ENCODE results near the gene COBLL1.

COBLL1 gene

GRCh38 chr2:164705412-164706167, 136.0 kb downstream of the COBLL1 start:
- in situ Hi-C loops (cut with HindIII; ENCODE audit: low pct_ligation_motif_present, low pct_unique_long_range_greater_than_20kb, low sequenced_read_pairs), result no loop called here
- DNase-seq, result no peak

GRCh38 chr2:164703915-164704706, 137.5 kb downstream of the COBLL1 start:
- in situ Hi-C loops (cut with HindIII; ENCODE audit: low pct_ligation_motif_present, low pct_unique_long_range_greater_than_20kb, low sequenced_read_pairs), result no loop called here

GRCh38 chr2:164701565-164701964, 140.1 kb downstream of the COBLL1 start:
- in situ Hi-C loops (cut with HindIII; ENCODE audit: low pct_ligation_motif_present, low pct_unique_long_range_greater_than_20kb, low sequenced_read_pairs), result no loop called here
- no peak for DNase-seq

More at GRCh38 chr2:164703915-164704706, 137.5 kb downstream of the COBLL1 start:
- no peak for DNase-seq

- no peak for DNase-seq
- in situ Hi-C loops (cut with HindIII; ENCODE audit: low pct_ligation_motif_present, low pct_unique_long_range_greater_than_20kb, low sequenced_read_pairs), result no loop called here
Measured at GRCh38 chr2:164700390-164700789, 141.2 kb downstream of the COBLL1 start.

- in situ Hi-C loops (cut with HindIII; ENCODE audit: low pct_ligation_motif_present, low pct_unique_long_range_greater_than_20kb, low sequenced_read_pairs), result no loop called here
- peak; percentile 60 for DNase-seq
Measured at GRCh38 chr2:164697688-164698461, 143.7 kb downstream of the COBLL1 start.

GRCh38 chr2:164696634-164697033, 145.0 kb downstream of the COBLL1 start:
- no peak for DNase-seq
- in situ Hi-C loops (cut with HindIII; ENCODE audit: low pct_ligation_motif_present, low pct_unique_long_range_greater_than_20kb, low sequenced_read_pairs), result no loop called here

GRCh38 chr2:164694275-164694695, 147.3 kb downstream of the COBLL1 start:
- DNase-seq, result no peak
- in situ Hi-C loops (cut with HindIII; ENCODE audit: low pct_ligation_motif_present, low pct_unique_long_range_greater_than_20kb, low sequenced_read_pairs), result no loop called here

GRCh38 chr2:164693834-164694233, 147.8 kb downstream of the COBLL1 start:
- DNase-seq, result no peak
- in situ Hi-C loops (cut with HindIII; ENCODE audit: low pct_ligation_motif_present, low pct_unique_long_range_greater_than_20kb, low sequenced_read_pairs), result no loop called here

GRCh38 chr2:164693390-164693789, 148.2 kb downstream of the COBLL1 start:
- in situ Hi-C loops (cut with HindIII; ENCODE audit: low pct_ligation_motif_present, low pct_unique_long_range_greater_than_20kb, low sequenced_read_pairs), result no loop called here
- no peak for DNase-seq

- DNase-seq, result no peak
- in situ Hi-C loops (cut with HindIII; ENCODE audit: low pct_ligation_motif_present, low pct_unique_long_range_greater_than_20kb, low sequenced_read_pairs), result no loop called here
Measured at GRCh38 chr2:164692958-164693357, 148.7 kb downstream of the COBLL1 start.

GRCh38 chr2:164692114-164692513, 149.5 kb downstream of the COBLL1 start:
- in situ Hi-C loops (cut with HindIII; ENCODE audit: low pct_ligation_motif_present, low pct_unique_long_range_greater_than_20kb, low sequenced_read_pairs), result no loop called here
- no peak for DNase-seq

- in situ Hi-C loops (cut with HindIII; ENCODE audit: low pct_ligation_motif_present, low pct_unique_long_range_greater_than_20kb, low sequenced_read_pairs), result no loop called here
- DNase-seq, result no peak
Measured at GRCh38 chr2:164691346-164691887, 150.2 kb downstream of the COBLL1 start.

- in situ Hi-C loops (cut with HindIII; ENCODE audit: low pct_ligation_motif_present, low pct_unique_long_range_greater_than_20kb, low sequenced_read_pairs), result no loop called here
Measured at GRCh38 chr2:164690361-164690760, 151.3 kb downstream of the COBLL1 start.

GRCh38 chr2:164688896-164689419, 152.7 kb downstream of the COBLL1 start:
- DNase-seq, result no peak
- in situ Hi-C loops (cut with HindIII; ENCODE audit: low pct_ligation_motif_present, low pct_unique_long_range_greater_than_20kb, low sequenced_read_pairs), result no loop called here

More at GRCh38 chr2:164690361-164690760, 151.3 kb downstream of the COBLL1 start:
- no peak for DNase-seq

GRCh38 chr2:164681009-164681408, 160.6 kb downstream of the COBLL1 start:
- DNase-seq, result no peak
- in situ Hi-C loops (cut with HindIII; ENCODE audit: low pct_ligation_motif_present, low pct_unique_long_range_greater_than_20kb, low sequenced_read_pairs), result no loop called here

GRCh38 chr2:164678631-164679149, 162.9 kb downstream of the COBLL1 start:
- in situ Hi-C loops (cut with HindIII; ENCODE audit: low pct_ligation_motif_present, low pct_unique_long_range_greater_than_20kb, low sequenced_read_pairs), result no loop called here

GRCh38 chr2:164677733-164678132, 163.9 kb downstream of the COBLL1 start:
- in situ Hi-C loops (cut with HindIII; ENCODE audit: low pct_ligation_motif_present, low pct_unique_long_range_greater_than_20kb, low sequenced_read_pairs), result no loop called here
- no peak for DNase-seq

More at GRCh38 chr2:164678631-164679149, 162.9 kb downstream of the COBLL1 start:
- no peak for DNase-seq

- no peak for DNase-seq
- in situ Hi-C loops (cut with HindIII; ENCODE audit: low pct_ligation_motif_present, low pct_unique_long_range_greater_than_20kb, low sequenced_read_pairs), result no loop called here
Measured at GRCh38 chr2:164677271-164677670, 164.4 kb downstream of the COBLL1 start.
